Bronchial epithelial cell (primary cell): ENCODE measurements around the gene WDR82. TPM values are rescaled to one million over a fixed set of nuclear protein-coding genes. Genes with fewer than 3 reads are reported as not detected.
A peak's percentile ranks its signal among the peaks of the same experiment; 100 is the strongest.

Source experiments
- DNase-seq: peaks from one replicate; pipeline ENCODE4 v3.0.0-alpha.2; 2010; ENCODE audit warnings: low read depth
- FAIRE-seq: peaks from 2 replicates; lab custom pipeline; 2011; peaks lifted over from hg19 to GRCh38; lab: Jason Lieb, UNC
- H3K27me3 ChIP-seq: 2 replicates; pipeline ENCODE4 v1.5.1; 2011; ENCODE audit warnings: low read length; ENCODE audit not compliant: control insufficient read depth, insufficient read depth
- H3K36me3 ChIP-seq: 2 replicates; pipeline ENCODE4 v1.5.1; 2011; ENCODE audit warnings: low read length; ENCODE audit not compliant: control insufficient read depth, insufficient read depth
- H3K4me3 ChIP-seq: 2 replicates; pipeline ENCODE4 v1.5.1; 2011; ENCODE audit warnings: mild to moderate bottlenecking, low read depth, low read length, control low read depth
- total RNA-seq: library from RNA; depleted of rRNA; stranded (reverse); fragments of >200 nt; gene quantifications from 2 replicates; pipeline ENCODE4 v1.2.1, GENCODE V29; 2014
- TF ChIP-seq, protein P1 (sequence below): IDR thresholded peaks from 2 replicates; pipeline ENCODE4 v1.5.1; 2011; ENCODE audit warnings: mild to moderate bottlenecking, moderate library complexity, low read length, control low read depth, inconsistent platforms; ENCODE audit not compliant: insufficient read depth, severe bottlenecking

The WDR82 gene
- total RNA-seq, 1 donor from 2014 or later, result 61.3 TPM

DNA sequence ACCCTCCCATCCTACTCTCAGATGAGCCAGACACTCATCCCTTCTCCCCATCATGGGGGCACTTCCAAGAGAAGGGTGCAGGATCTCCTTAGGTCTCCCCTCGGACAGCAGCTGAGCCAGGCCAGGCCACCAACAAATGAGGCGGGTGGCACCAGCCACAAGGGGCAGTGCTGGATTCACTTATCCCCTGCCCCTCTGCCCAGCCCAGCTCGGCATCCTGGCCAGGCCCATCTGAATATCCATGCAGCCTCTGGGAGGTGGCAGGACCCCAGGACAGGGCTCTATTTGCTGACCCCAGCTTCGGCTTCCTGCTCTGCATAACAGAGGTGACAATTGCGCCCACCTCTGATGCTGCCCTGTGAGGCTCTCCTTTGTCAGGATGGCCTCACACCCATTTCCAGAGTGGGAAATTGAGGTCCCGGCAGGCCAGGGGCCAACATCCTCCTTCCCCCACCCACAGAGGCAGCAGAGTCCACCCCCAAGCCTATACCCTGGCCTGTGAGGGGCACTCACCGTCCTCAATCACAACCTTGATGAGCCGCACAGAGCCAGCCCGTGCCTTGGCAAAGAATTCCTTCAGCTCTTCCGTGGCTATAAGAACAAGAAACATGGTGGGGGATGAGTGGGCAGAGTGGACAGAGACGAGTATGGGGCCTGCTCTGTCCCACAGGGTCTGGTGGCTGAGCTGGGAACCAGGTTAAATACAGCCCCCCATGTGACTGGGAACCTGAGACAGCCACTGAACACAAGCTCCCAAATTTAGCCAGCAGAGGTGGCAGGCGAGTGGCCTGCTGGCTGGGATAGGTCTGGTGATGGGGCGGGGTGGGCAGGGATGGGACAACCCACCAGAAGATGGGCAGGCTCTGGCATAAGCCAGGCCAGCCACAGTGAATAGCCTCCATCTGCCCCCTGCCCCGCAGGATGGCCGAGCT is 43.7 kb downstream of the WDR82 start:
- no peak overlapping the region for H3K4me3 ChIP-seq
- DNase-seq (no peak), FAIRE-seq (no peak)
- TF ChIP-seq, protein P1, sequence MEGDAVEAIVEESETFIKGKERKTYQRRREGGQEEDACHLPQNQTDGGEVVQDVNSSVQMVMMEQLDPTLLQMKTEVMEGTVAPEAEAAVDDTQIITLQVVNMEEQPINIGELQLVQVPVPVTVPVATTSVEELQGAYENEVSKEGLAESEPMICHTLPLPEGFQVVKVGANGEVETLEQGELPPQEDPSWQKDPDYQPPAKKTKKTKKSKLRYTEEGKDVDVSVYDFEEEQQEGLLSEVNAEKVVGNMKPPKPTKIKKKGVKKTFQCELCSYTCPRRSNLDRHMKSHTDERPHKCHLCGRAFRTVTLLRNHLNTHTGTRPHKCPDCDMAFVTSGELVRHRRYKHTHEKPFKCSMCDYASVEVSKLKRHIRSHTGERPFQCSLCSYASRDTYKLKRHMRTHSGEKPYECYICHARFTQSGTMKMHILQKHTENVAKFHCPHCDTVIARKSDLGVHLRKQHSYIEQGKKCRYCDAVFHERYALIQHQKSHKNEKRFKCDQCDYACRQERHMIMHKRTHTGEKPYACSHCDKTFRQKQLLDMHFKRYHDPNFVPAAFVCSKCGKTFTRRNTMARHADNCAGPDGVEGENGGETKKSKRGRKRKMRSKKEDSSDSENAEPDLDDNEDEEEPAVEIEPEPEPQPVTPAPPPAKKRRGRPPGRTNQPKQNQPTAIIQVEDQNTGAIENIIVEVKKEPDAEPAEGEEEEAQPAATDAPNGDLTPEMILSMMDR, result no peak
- H3K27me3 ChIP-seq, result no peaks in the 10 kb centered on the region
- H3K36me3 ChIP-seq, result peaks cover 20% of the 10 kb centered on the region

GRCh38 chr3:52233968-52234367 is 44.5 kb downstream of the WDR82 start:
- H3K4me3 ChIP-seq, result no peak overlapping the region
- H3K36me3 ChIP-seq, result peaks cover 24% of the 10 kb centered on the region
- FAIRE-seq (no peak), DNase-seq (no peak)
- H3K27me3 ChIP-seq, result no peaks in the 10 kb centered on the region
- TF ChIP-seq, protein P1, result no peak

GRCh38 chr3:52233108-52233591 is 45.3 kb downstream of the WDR82 start:
- no peak for FAIRE-seq
- no peak overlapping the region for H3K4me3 ChIP-seq

GRCh38 chr3:52232279-52233107 is 46.0 kb downstream of the WDR82 start:
- peaks cover 24% of the 10 kb centered on the region for H3K36me3 ChIP-seq
- TF ChIP-seq, protein P1, result no peak
- FAIRE-seq (no peak), DNase-seq (no peak)
- no peaks in the 10 kb centered on the region for H3K27me3 ChIP-seq
- H3K4me3 ChIP-seq, result no peak overlapping the region

More at GRCh38 chr3:52233108-52233591, 45.3 kb downstream of the WDR82 start:
- DNase-seq, result no peak
- H3K36me3 ChIP-seq, result peaks cover 24% of the 10 kb centered on the region
- no peaks in the 10 kb centered on the region for H3K27me3 ChIP-seq
- TF ChIP-seq, protein P1, result no peak

DNA sequence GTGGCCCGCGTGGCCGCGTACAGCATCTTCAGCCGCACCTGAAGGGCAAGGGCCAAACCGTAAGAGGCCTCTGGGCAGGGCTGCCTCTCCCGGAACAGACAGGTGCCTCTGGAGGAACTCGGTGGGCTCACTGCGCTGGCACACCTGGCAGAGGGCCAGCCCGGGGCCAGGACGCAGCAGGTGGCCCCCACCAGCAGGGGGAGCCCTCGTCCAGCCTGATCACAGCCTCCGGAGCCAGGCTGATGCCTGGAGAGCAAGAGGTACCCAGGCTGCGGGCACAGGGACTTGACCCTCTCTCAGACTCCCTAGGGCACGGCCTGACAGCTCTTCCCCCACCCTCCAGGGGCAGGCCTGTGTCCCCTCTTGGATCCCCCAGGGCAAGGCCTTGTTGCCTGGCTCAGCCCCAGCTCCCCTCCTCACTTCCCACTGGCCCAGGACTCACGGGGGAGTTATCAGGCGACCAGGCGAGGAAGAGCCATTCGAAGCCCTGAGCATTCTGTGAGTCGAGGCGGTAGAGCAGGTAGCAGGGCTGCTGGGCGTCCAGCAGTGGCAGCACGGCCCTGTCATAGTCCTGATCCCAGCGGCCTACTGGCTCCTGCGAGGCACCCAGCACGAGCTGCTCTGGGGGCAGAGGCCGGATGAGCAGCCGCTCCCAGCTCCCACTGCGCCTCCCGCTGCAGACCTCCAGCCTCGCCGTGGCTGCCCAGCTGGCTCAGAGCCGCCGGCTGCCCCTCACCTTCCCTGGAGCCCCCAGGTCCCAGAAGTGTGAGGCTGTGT is 46.8 kb downstream of the WDR82 start:
- H3K36me3 ChIP-seq, result peaks cover 24% of the 10 kb centered on the region
- TF ChIP-seq, protein P1, result peak; percentile 99
- no peaks in the 10 kb centered on the region for H3K27me3 ChIP-seq
- no peak overlapping the region for H3K4me3 ChIP-seq
- DNase-seq (peak; percentile 38), FAIRE-seq (no peak)
